ENCODE data around the gene NOP56. TPM values are rescaled to one million over a fixed set of nuclear protein-coding genes. Genes with fewer than 3 reads are reported as not detected.

NOP56 gene
- polyA plus RNA-seq, 2 of the 4 experiments (the other 2 are of a cell fraction) = 571 to 658 TPM

DNA sequence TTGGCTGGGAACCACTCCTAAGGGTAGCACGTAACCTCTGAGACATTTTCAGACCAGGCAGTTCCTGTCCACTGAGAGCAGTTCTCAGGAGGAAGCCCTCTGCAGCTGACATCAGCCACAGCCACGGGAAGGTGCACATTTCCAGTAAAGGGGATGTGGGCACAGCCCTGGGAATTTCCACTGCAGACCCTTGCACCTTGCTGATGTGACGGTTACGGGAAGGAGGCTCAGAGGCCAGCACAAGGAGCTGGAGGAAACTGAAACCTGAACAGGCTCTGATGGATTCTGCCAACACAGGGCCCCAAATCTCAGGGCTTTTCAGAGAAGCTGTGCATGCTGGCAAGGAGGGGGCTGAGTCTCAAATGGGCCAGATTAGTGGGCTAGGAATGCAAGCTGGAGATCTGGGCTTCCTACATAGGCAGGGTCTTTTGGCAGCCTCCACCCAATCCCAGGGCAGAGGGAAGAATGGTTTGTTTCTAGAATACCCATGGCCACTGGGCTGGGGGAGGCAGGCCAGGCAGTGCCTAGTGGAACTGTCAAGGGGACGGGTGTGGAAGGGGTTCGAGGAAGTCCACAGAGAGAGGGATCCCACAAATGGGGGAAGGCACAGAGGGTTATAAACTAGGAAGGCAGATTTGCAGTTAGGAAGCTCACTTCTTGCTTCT lies 54.4 kb downstream of the NOP56 start (continued):
- TF ChIP-seq, protein P1, sequence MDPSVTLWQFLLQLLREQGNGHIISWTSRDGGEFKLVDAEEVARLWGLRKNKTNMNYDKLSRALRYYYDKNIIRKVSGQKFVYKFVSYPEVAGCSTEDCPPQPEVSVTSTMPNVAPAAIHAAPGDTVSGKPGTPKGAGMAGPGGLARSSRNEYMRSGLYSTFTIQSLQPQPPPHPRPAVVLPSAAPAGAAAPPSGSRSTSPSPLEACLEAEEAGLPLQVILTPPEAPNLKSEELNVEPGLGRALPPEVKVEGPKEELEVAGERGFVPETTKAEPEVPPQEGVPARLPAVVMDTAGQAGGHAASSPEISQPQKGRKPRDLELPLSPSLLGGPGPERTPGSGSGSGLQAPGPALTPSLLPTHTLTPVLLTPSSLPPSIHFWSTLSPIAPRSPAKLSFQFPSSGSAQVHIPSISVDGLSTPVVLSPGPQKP (IDR thresholded peaks at IDR 0.05; ENCODE audit: low read depth, low read length) = no peak
- no peak for TF ChIP-seq RNF2 (IDR thresholded peaks at IDR 0.05; ENCODE audit: borderline replicate concordance, low read depth)
- no peak for TF ChIP-seq JUNB (IDR thresholded peaks at IDR 0.05)
- no peak for TF ChIP-seq HOXB13 (CRISPR knock-in tag; IDR thresholded peaks at IDR 0.05; ENCODE audit: low read depth)

DNA sequence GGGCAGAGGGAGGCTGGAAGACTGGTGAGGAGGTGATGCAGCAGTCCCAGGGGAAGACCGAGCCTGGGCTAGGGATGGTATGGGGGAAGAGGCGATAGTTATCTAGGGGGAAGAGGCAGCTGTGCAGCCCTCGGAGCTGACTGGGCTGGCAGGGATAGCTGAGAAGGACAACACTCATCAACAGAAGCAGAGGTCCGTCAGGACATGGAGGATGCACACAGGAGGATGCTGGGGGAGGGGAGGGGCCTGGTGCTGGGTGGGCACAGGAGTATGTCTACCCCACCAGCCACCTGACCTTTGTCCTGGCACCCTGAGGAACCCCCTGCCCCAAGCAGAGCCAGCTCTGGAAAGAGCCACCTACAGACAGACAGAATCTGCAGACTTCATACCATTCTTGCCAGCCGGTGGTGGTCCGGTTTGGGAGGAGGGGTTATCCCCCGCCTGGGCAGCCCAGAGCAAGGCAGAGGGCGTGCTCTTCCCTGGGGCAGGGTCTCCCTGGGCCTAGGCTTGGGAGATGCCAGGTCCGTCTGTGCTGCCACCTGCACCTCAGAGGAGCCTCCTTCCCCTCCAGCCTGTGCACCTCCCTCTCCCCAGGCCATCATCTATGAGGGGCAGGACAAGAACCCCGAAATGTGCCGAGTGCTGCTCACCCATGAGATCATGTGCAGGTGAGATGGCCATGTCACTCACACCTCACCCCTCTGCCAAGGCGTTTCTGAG lies 55.1 kb downstream of the NOP56 start:
- FAIRE-seq (no peak), ATAC-seq (peak in 1 of 2 experiments; percentile 31; a peak in 3 of 6 replicates), DNase-seq (ENCODE audit: low read depth in 1 of 2, low spot score in 1 of 2) (no peak)
- Histone ChIP-seq H3K4me2 (no peak overlapping the region), H3K4me1 (no peaks in the 10 kb centered on the region), H3K9me3 (no peaks in the 10 kb centered on the region), H3K4me3 (no peak overlapping the region), H3K27ac (no peak overlapping the region)
- TF ChIP-seq KDM5A (IDR thresholded peaks at IDR 0.05) (no peak), CEBPB (IDR thresholded peaks at IDR 0.05) (no peak), SREBF2 (IDR thresholded peaks at IDR 0.05) (no peak), ATOH8 (CRISPR knock-in tag; IDR thresholded peaks at IDR 0.05; ENCODE audit: low read depth) (no peak), MYC (IDR thresholded peaks at IDR 0.05; ENCODE audit: borderline replicate concordance, low read length) (no peak), MAX (IDR thresholded peaks at IDR 0.05) (no peak), REST (IDR thresholded peaks at IDR 0.05) (no peak), FOSL2 (IDR thresholded peaks at IDR 0.05) (no peak), FOSL2 (CRISPR knock-in tag; IDR thresholded peaks at IDR 0.05) (no peak), ESRRA (IDR thresholded peaks at IDR 0.05; ENCODE audit: borderline replicate concordance, low read length) (no peak), EP300 (IDR thresholded peaks at IDR 0.05) (no peak), RNF2 (IDR thresholded peaks at IDR 0.05; ENCODE audit: borderline replicate concordance, low read depth) (no peak), ZC3H11A (IDR thresholded peaks at IDR 0.05) (no peak), EHF (CRISPR knock-in tag; IDR thresholded peaks at IDR 0.05) (no peak), POLR2A (IDR thresholded peaks at IDR 0.05; ENCODE audit: low read length) (no peak), JUNB (IDR thresholded peaks at IDR 0.05) (no peak), RAD21 (conservative IDR thresholded peaks at IDR 0.05 in 1 of 2, IDR thresholded peaks at IDR 0.05 in 1 of 2) (no peak), ZSCAN20 (CRISPR knock-in tag; IDR thresholded peaks at IDR 0.05) (no peak), JUN (IDR thresholded peaks at IDR 0.05) (no peak), RARB (CRISPR knock-in tag; IDR thresholded peaks at IDR 0.05) (no peak)
- WGBS (ENCODE audit: missing lambda C conversion rate) = 42% methylated on average over 11 of the region's 12 CpGs
- POLR2A ChIA-PET = no interaction called here
- CTCF ChIA-PET = interaction anchor here (0.6 to 3.4 kb wide), 11 partner anchors 11 to 293 kb away, joined by 3 to 19 read pairs (median 4); no protein-coding TSS in a partner anchor

Small RNA genes within 50 kb of the gene (small RNA-seq; reads per million reads assigned to genes)
- gene SNORA51 (0 to 0.04 (median 0) reads per million in 6 experiments), gene SNORD110 (0 reads per million in 6 experiments), gene SNORD56 (0 reads per million in 6 experiments), gene SNORD57 (0 reads per million in 6 experiments), gene SNORD86 (0 reads per million in 6 experiments)

Other genes with a start within 250 kb of the NOP56 start
- 486 and 557 TPM in 2 replicates for gene SNRPB, start 181.8 kb upstream of the NOP56 start, polyA plus RNA-seq (2011; rRNA removed)
- gene SNRPB, start 181.8 kb upstream of the NOP56 start, polyA plus RNA-seq (2017; fragmentation: RNase III; extraction: RNeasy Plus Mini Kit Qiagen cat#74134 plus additional on column Dnase treatment) = 628 to 689 TPM (median 676 TPM) in 3 replicates
- gene ZNF343, start 143.7 kb upstream of the NOP56 start, polyA plus RNA-seq (2011; rRNA removed) = 19.0 and 20.5 TPM in 2 replicates
- 14.0 to 15.8 TPM (median 14.0 TPM) in 3 replicates for gene ZNF343, start 143.7 kb upstream of the NOP56 start, polyA plus RNA-seq (2017; fragmentation: RNase III; extraction: RNeasy Plus Mini Kit Qiagen cat#74134 plus additional on column Dnase treatment)
- gene TMC2, start 116.1 kb upstream of the NOP56 start, polyA plus RNA-seq (2011; rRNA removed) = not detected in 2 replicates
- gene TMC2, start 116.1 kb upstream of the NOP56 start, polyA plus RNA-seq (2017; fragmentation: RNase III; extraction: RNeasy Plus Mini Kit Qiagen cat#74134 plus additional on column Dnase treatment) = not detected in 3 replicates
- 188 and 200 TPM in 2 replicates for gene IDH3B, start 11.6 kb downstream of the NOP56 start, polyA plus RNA-seq (2011; rRNA removed)
- gene IDH3B, start 11.6 kb downstream of the NOP56 start, polyA plus RNA-seq (2017; fragmentation: RNase III; extraction: RNeasy Plus Mini Kit Qiagen cat#74134 plus additional on column Dnase treatment) = 141 to 154 TPM (median 149 TPM) in 3 replicates
- gene EBF4, start 40.1 kb downstream of the NOP56 start, polyA plus RNA-seq (2011; rRNA removed) = 2.2 and 2.9 TPM in 2 replicates
- gene EBF4, start 40.1 kb downstream of the NOP56 start, polyA plus RNA-seq (2017; fragmentation: RNase III; extraction: RNeasy Plus Mini Kit Qiagen cat#74134 plus additional on column Dnase treatment) = 1.5 to 3.2 TPM (median 2.8 TPM) in 3 replicates
- not detected in 2 replicates for gene CPXM1, start 148.0 kb downstream of the NOP56 start, polyA plus RNA-seq (2011; rRNA removed)
- not detected in 3 replicates for gene CPXM1, start 148.0 kb downstream of the NOP56 start, polyA plus RNA-seq (2017; fragmentation: RNase III; extraction: RNeasy Plus Mini Kit Qiagen cat#74134 plus additional on column Dnase treatment)
- gene C20orf141, start 162.4 kb downstream of the NOP56 start, polyA plus RNA-seq (2011; rRNA removed) = 0.16 and 0.24 TPM in 2 replicates
- 0.29 to 0.56 TPM (median 0.54 TPM) in 3 replicates for gene C20orf141, start 162.4 kb downstream of the NOP56 start, polyA plus RNA-seq (2017; fragmentation: RNase III; extraction: RNeasy Plus Mini Kit Qiagen cat#74134 plus additional on column Dnase treatment)
- not detected in 2 replicates for gene TMEM239, start 163.7 kb downstream of the NOP56 start, polyA plus RNA-seq (2011; rRNA removed)
- not detected in 3 replicates for gene TMEM239, start 163.7 kb downstream of the NOP56 start, polyA plus RNA-seq (2017; fragmentation: RNase III; extraction: RNeasy Plus Mini Kit Qiagen cat#74134 plus additional on column Dnase treatment)
- gene PCED1A, start 188.0 kb downstream of the NOP56 start, polyA plus RNA-seq (2011; rRNA removed) = 25.7 and 31.4 TPM in 2 replicates
- gene PCED1A, start 188.0 kb downstream of the NOP56 start, polyA plus RNA-seq (2017; fragmentation: RNase III; extraction: RNeasy Plus Mini Kit Qiagen cat#74134 plus additional on column Dnase treatment) = 30.5 to 43.8 TPM (median 43.2 TPM) in 3 replicates
- 33.0 and 35.5 TPM in 2 replicates for gene VPS16, start 188.1 kb downstream of the NOP56 start, polyA plus RNA-seq (2011; rRNA removed)
- gene VPS16, start 188.1 kb downstream of the NOP56 start, polyA plus RNA-seq (2017; fragmentation: RNase III; extraction: RNeasy Plus Mini Kit Qiagen cat#74134 plus additional on column Dnase treatment) = 34.3 to 38.2 TPM (median 37.5 TPM) in 3 replicates
- gene PTPRA, start 220.8 kb downstream of the NOP56 start, polyA plus RNA-seq (2011; rRNA removed) = 74.4 and 83.2 TPM in 2 replicates
- gene PTPRA, start 220.8 kb downstream of the NOP56 start, polyA plus RNA-seq (2017; fragmentation: RNase III; extraction: RNeasy Plus Mini Kit Qiagen cat#74134 plus additional on column Dnase treatment) = 26.5 to 29.8 TPM (median 29.2 TPM) in 3 replicates

All from A549 (cell line).